HG02763 (cell line): Measurements from ENCODE around the gene CDX1.

Experiments used
- ATAC-seq: cut with Tn5 transposase; IDR thresholded peaks from one replicate; pipeline ENCODE4 v1.9.1; 2021; ENCODE audit warnings: mild to moderate bottlenecking, moderate library complexity; ENCODE audit not compliant: unreplicated experiment

CDX1 gene

GRCh38 chr5:150203832-150204589 lies 37.4 kb downstream of the CDX1 start:
- no peak for ATAC-seq

DNA sequence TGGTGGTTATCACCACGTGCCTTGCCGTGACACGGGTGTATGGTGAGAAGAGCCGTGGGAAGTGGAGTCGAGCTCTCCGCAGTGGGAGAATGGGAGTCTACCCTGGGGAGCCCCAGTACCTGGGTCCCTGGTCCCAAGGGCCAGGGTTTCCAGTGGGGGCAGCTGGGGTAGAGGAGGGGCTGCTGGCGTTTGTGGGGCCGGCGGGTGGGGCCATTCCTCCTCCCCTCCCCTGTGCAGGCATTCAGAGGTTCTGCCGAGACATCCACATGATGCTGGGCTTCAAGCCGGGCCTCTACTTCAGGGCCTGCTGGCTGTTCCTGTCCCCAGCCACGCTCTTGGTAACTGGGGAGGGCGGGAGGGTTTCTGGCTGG lies 38.0 kb downstream of the CDX1 start:
- ATAC-seq: no peak

- no peak for ATAC-seq
Measured at GRCh38 chr5:150206098-150206778, 39.7 kb downstream of the CDX1 start.

- no peak for ATAC-seq
Measured at GRCh38 chr5:150206779-150207115, 40.2 kb downstream of the CDX1 start.

DNA sequence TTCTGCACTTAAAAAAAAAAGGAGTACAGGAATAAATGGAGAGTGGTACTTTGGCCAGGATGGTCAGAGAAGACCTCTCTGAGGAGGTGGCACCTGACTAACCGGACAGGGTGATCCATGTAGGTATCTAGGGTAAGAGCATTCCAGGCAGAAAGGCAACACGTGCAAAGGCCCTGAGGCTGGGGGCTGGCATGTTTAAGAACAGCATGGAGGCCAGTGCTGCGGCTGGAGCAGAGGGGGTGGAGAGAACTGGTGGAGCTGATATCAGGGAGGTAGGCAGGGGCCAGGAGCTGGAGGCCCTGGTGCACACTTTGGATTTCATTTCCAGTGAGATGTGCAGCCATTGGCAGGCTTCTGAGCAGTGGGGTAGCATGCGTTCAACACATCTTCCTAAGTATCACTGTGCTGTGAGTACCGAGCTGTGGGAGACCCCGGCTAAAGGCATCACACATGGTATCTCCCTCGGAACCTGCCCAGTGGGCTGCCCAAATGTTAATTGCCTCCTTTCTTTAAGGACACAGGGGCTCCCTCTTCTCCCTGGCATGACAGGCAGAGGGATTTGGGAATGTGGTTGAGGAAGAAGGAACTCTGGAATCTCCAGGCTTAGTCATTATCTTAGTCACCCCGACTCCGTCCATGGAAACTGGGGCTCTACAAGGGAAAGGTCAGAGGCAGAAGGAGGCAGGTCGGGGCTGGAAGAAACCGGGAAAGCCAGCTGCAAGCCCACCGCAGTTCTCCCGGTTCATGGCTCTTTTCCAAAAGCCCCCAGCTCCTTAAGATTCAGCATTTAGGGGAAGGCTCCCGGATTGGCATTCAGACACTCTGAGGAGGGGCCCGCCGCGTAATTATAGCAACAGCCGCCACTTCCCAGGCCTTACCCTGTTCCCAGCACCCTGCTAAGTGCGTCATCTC lies 41.9 kb downstream of the CDX1 start:
- ATAC-seq: no peak

- no peak for ATAC-seq
Measured at GRCh38 chr5:150209099-150209635, 42.6 kb downstream of the CDX1 start.

- ATAC-seq: no peak
Measured at GRCh38 chr5:150210644-150211043, 44.1 kb downstream of the CDX1 start.

DNA sequence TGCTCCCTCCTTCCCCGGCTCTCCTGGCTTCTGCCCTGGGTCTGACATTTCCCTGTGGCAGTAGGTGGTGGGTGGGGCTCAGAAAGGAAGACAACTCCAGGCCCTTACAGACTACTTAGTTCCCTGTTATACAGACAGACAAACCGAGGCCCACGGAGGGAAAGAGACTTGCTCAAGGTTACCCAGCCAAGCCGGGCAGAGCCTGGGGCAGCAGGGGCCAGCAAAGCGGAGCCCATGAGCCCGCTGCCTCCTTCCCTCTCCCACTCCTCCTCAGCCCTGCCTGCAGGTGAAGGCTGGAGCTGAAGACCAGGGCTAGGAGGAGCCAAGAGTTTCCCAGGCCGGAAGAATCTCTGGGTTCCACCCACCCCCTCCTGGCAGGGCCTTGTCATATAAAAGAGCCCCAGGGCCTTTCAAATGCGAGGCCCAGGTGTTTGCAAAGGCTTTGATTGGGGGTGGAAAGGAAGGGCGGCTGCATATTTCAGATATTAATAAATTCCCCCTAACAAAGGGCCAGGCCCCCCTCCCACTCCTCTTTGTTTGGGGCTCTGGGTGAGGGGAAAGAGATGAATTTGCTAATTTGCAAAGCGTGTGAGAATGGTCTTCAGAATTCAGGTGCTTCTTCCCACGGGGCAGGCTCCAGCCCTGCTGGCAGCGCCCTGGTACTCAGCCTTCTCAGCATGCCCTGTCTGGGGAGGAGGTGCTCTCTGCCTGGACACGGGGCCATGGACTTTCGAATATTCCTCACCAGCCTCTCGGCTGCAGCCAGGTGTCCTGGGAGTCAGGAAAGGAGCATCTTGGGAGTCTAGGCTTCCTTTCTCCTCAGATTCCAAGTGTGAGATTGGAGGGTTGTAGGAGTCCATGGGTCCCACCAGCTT lies 44.8 kb downstream of the CDX1 start:
- no peak for ATAC-seq

- ATAC-seq: no peak
Measured at GRCh38 chr5:150213530-150213929, 47.0 kb downstream of the CDX1 start.

DNA sequence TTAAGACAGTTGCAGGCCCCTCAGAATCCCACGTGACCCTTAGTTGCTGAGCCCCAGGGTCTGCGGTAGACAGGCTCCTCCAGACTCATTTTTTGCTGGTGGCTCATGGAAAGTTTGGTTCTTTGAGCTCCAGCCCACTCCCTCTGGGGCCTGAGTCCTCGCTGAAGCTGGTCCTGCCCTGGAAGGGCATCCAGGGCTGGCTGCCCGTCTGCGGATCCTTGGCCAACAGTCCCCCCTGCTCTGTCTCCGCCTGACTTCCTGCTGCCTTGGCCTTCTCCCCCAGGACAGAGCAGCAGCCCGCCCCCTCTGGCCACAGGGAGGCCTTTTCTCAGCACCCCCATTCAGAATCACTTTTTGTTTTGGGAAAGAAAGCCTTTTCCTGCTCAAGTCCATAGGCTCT lies 47.7 kb downstream of the CDX1 start:
- ATAC-seq: no peak

DNA sequence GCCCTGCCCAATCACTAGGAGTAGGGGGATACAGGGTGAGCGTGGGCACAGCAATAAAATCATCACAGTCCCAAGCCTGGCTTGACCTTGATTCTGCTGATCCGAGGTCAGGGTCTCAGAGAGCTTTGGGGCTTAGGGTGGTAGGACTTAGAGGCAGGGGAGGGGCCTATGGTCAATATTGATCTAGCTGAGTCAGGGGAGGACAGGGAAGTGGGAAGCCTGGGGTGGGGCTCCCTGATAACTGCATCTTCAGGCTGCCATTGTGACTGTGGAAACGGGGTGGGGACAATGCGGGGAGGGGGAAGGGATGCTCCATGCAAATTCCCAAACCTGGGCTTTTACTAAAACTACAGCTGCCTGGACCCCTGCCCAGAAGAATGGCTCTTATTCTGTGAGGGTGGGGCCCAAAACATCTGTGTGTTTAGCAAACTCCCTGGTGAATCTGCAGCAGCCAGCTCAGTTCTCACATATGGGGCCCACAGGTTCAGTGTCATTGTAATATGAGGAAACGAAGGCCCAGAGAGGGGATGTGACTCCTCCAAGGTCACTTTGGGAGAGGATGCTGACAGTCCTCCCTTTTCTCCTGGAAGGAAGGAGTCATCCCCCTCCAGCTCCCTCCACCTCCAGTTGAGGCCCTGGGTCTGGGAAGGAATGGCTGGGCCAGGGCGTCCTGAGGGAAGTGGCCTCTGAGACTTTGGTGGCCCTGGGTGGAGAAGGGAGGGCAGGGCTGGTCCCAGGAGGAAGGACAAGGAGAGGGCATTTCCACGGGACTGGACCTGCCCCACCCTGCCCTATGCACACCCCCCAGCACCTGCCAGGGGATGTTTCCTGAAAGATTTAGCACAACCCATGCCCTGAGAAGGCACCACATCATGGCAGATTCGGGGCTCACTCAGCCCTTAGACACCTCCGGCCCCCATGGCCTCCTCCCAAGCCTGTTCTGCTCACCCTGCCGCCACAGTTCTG lies 49.7 kb downstream of the CDX1 start:
- no peak for ATAC-seq

DNA sequence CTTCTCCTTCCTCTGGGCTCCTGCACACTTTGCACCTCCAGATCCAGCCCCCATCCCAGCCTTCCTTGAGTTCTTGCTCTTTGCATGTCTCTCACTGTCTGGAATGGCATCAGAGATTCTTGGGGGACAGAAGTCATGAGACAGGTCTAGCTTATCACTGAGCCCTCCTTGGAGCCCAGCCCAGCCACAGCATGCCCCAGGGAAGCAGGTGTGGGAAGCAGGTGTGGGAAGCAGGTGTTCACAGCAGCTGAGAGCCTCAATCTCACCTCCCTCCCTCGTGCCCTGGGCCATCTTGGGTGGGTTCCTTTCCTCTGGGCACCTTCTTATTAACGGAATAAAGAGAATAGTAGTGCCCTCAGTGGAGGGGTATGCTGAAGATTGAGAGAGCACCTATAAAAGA lies 50.5 kb downstream of the CDX1 start:
- no peak for ATAC-seq

DNA sequence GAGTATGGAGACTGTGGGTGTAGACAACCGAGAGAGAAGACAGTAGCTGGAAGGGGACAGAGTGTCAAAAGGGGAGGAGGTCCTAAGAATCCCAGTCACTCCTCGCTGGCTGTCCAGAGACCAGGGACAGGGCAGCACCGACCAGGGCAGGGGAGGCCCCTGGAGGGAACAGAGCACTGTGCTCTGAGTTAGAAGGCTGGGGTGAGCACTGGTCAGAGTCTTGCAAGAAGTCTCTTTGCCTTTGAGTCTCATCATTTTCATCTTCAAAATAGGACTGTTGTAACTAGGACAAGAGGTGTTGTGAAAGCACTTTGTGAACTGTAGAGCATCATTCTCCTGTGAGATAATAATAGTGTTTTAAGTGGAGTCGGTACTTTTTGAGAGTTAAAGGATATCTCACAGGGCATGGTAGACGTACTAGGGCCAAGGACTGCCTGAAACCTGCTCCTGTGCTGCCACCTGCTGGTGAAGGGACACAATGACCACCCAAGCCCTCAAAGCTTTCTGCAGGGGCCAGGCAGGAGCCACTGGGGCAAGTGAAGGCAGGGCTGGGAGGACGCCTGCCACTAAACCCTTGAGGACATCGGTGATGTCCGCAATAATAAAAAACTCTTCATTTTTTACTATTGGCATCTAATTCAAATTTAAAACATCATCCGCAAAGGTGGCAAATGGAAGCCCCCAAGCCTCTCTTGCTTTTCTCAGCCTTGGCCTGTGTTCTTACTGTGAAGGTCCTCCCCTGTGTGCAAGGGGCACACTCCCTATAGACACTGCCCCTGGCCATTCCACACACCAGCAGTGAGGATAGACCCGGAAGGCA lies 51.5 kb downstream of the CDX1 start:
- peak; percentile 81 for ATAC-seq

DNA sequence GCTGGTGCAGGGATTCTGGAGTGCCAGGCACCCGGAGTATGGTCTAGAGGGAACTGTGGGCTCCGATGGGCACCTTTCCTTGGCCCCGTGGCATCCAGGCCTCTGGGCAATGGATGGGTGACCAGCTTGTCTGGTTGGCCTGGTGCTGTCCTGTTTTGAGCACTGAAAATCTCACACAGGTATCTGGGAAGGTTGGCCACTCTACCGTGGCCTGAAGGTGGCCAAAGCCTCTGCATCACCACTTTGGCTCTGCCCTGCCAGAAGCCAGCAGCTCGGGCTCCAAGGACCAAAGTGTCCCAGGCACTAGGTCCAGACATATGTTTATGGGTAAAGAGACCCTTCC lies 52.1 kb downstream of the CDX1 start:
- ATAC-seq: no peak

DNA sequence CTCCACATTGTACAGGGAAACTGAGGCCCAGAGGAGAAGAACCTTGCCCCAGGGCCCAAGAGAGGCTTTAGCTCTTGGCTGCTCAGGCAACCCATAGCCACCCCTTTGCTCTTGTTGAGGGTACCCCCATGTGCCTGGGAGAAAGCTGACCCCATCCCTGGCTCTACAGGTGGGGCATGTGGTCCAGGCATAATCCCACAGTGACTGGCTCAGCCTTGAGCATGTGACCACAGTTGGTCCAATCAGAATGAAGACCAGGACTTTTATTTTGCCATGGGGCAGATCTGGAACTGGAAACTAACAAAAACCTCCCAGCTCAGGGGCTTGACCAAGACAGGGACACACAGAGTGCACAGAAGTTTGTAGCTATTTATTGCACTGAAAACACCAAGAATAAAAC lies 52.6 kb downstream of the CDX1 start:
- ATAC-seq: no peak

DNA sequence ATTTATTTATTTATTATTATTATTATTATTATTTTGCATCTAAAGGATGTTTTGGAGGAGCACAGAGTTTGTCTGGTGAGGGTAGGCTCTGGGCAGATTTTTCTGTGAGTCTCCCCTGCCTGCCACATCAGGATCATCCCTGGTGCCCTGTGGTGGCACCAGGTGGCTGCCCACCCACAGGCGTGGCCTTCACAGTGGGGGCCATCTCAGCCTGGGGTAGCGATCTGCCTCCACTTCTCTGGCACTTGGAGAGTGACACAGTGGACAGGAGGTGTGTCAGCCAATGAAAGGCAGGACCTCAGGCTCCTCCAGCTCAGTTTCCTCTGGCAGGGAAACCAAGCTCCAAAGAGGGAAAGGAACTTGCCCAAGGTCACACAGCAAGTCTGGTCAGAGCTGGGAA lies 53.3 kb downstream of the CDX1 start:
- ATAC-seq: no peak

GRCh38 chr5:150221471-150221870 lies 54.9 kb downstream of the CDX1 start:
- ATAC-seq: no peak

GRCh38 chr5:150222906-150223305 lies 56.3 kb downstream of the CDX1 start:
- no peak for ATAC-seq

DNA sequence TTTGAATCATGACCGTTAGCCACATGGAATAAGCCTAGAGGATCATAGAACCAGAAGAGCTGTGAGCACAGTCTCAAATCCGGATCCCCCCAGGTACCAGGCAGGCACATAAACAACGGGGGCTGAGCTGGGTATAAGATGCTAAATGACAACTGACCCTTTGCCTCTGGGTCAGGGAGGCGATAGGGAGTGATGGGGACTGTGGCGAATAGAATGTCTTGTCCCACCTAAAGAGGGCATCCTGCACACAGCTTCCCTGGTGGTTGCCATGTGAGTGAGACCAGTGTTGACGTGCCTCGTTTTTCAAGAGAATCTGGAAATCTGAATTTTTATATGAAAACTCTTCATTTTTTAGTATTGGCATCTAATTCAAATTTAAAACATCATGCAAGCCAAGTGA lies 56.9 kb downstream of the CDX1 start:
- ATAC-seq: no peak
